Mesendoderm (in vitro differentiated cells): ENCODE results near the gene TREML1.

Experiments used
- DNase-seq: peaks from one replicate; pipeline ENCODE4 v3.0.0; 2013
- H2AK5ac ChIP-seq: 2 replicates; pipeline ENCODE4 v1.6.1; 2013; ENCODE audit warnings: low read length, inconsistent platforms
- H2BK120ac ChIP-seq: 2 replicates; pipeline ENCODE4 v1.6.1; 2013; ENCODE audit warnings: low read depth, mild to moderate bottlenecking, low read length, moderate library complexity, mixed read lengths
- H2BK15ac ChIP-seq: replicated peaks from 2 replicates; pipeline ENCODE4 v1.6.1; 2013; ENCODE audit warnings: low read depth, mild to moderate bottlenecking, moderate library complexity
- H2BK5ac ChIP-seq: 2 replicates; pipeline ENCODE4 v1.6.1; 2013; ENCODE audit warnings: low read length, inconsistent platforms
- H3K18ac ChIP-seq: 2 replicates; pipeline ENCODE4 v1.6.1; 2013; ENCODE audit warnings: mild to moderate bottlenecking, low read length, mixed read lengths
- H3K23ac ChIP-seq: one replicate; pipeline ENCODE4 v1.6.1; 2013; ENCODE audit warnings: low read length
- H3K27ac ChIP-seq: 2 replicates; pipeline ENCODE4 v1.5.1; 2013; ENCODE audit warnings: low read depth, mild to moderate bottlenecking, inconsistent platforms, low read length, moderate library complexity
- H3K27me3 ChIP-seq: 2 replicates; pipeline ENCODE4 v1.6.1; 2013; ENCODE audit warnings: low read length, control low read depth, mild to moderate bottlenecking, inconsistent platforms; ENCODE audit not compliant: insufficient read depth, poor library complexity
- H3K36me3 ChIP-seq: 2 replicates; pipeline ENCODE4 v1.6.1; 2013; ENCODE audit warnings: low read length, inconsistent platforms; ENCODE audit not compliant: control insufficient read depth, insufficient read depth
- H3K4ac ChIP-seq: one replicate; pipeline ENCODE4 v1.6.1; 2013; ENCODE audit warnings: low read depth, mild to moderate bottlenecking, low read length, moderate library complexity
- H3K4me1 ChIP-seq: 2 replicates; pipeline ENCODE4 v1.6.1; 2013; ENCODE audit warnings: low read depth, low read length, inconsistent platforms; ENCODE audit not compliant: control insufficient read depth
- H3K4me2 ChIP-seq: 2 replicates; pipeline ENCODE4 v1.6.1; 2013; ENCODE audit warnings: low read length
- H3K4me3 ChIP-seq: 2 replicates; pipeline ENCODE4 v1.5.1; 2013; ENCODE audit warnings: mild to moderate bottlenecking, low read length
- H3K56ac ChIP-seq: one replicate; pipeline ENCODE4 v1.6.1; 2013; ENCODE audit warnings: low read length
- H3K79me1 ChIP-seq: 2 replicates; pipeline ENCODE4 v1.6.1; 2013; ENCODE audit warnings: low read length, inconsistent platforms
- H3K79me2 ChIP-seq: 2 replicates; pipeline ENCODE4 v1.6.1; 2013; ENCODE audit warnings: mild to moderate bottlenecking, low read length; ENCODE audit not compliant: control insufficient read depth, insufficient read depth
- H3K9ac ChIP-seq: 2 replicates; pipeline ENCODE4 v1.6.1; 2013; ENCODE audit warnings: low read length, inconsistent platforms
- H4K5ac ChIP-seq: one replicate; pipeline ENCODE4 v1.6.1; 2013; ENCODE audit warnings: low read length
- H4K8ac ChIP-seq: one replicate; pipeline ENCODE4 v1.6.1; 2013; ENCODE audit warnings: low read depth, mild to moderate bottlenecking, control low read depth, low read length, moderate library complexity
- WGBS: extraction: QIAGEN DNeasy Blood & Tissue Kit; methylation state at CpG from one replicate; pipeline ENCODE4 v1.1.7; 2013; ENCODE audit warnings: low lambda C conversion rate, missing lambda C conversion rate; ENCODE audit not compliant: insufficient coverage; ENCODE audit errors: extremely low coverage; 5-methylcytosine and 5-hydroxymethylcytosine counted together

TREML1 gene

GRCh38 chr6:41111017-41111416 lies 43.1 kb downstream of the TREML1 start:
- no peak overlapping the region for H3K4ac ChIP-seq
- H2BK120ac ChIP-seq = no peak overlapping the region
- no peak overlapping the region for H4K5ac ChIP-seq
- H2AK5ac ChIP-seq = no peak overlapping the region
- no peak overlapping the region for H3K27ac ChIP-seq
- no peak overlapping the region for H3K4me2 ChIP-seq
- H3K27me3 ChIP-seq = no peaks in the 10 kb centered on the region
- H3K23ac ChIP-seq = no peak overlapping the region
- H3K18ac ChIP-seq = no peak overlapping the region
- no peak overlapping the region for H4K8ac ChIP-seq
- DNase-seq = no peak
- H2BK5ac ChIP-seq = no peak overlapping the region
- no peak overlapping the region for H3K56ac ChIP-seq
- no CpG with 5 or more reads among the region's 3 CpGs for WGBS
- no peaks in the 10 kb centered on the region for H3K79me1 ChIP-seq
- H3K36me3 ChIP-seq = no peaks in the 10 kb centered on the region
- H3K9ac ChIP-seq = no peak overlapping the region
- no peaks in the 10 kb centered on the region for H3K79me2 ChIP-seq
- no peak overlapping the region for H3K4me3 ChIP-seq
- no peak overlapping the region for H2BK15ac ChIP-seq
- H3K4me1 ChIP-seq = no peaks in the 10 kb centered on the region

- peaks cover 1% of the 10 kb centered on the region for H3K36me3 ChIP-seq
- no peak overlapping the region for H2BK120ac ChIP-seq
- no peaks in the 10 kb centered on the region for H3K27me3 ChIP-seq
- H2AK5ac ChIP-seq = no peak overlapping the region
- WGBS = no CpG with 5 or more reads among the region's 3 CpGs
- H3K23ac ChIP-seq = no peak overlapping the region
- no peak overlapping the region for H4K5ac ChIP-seq
- H3K27ac ChIP-seq = no peak overlapping the region
- no peak overlapping the region for H3K18ac ChIP-seq
- H2BK15ac ChIP-seq = no peak overlapping the region
- no peak overlapping the region for H4K8ac ChIP-seq
- peaks cover 1% of the 10 kb centered on the region for H3K79me1 ChIP-seq
- no peak overlapping the region for H3K9ac ChIP-seq
- no peak overlapping the region for H3K4me3 ChIP-seq
- no peaks in the 10 kb centered on the region for H3K4me1 ChIP-seq
- DNase-seq = no peak
- no peak overlapping the region for H3K4ac ChIP-seq
- H3K79me2 ChIP-seq = no peaks in the 10 kb centered on the region
- no peak overlapping the region for H3K56ac ChIP-seq
- H3K4me2 ChIP-seq = no peak overlapping the region
- no peak overlapping the region for H2BK5ac ChIP-seq
Measured at GRCh38 chr6:41103847-41104246, 50.3 kb downstream of the TREML1 start.

- Histone ChIP-seq H3K18ac (no peak overlapping the region), H3K9ac (no peak overlapping the region), H3K27ac (no peak overlapping the region), H3K56ac (no peak overlapping the region), H3K4ac (no peak overlapping the region), H3K36me3 (peaks cover 13% of the 10 kb centered on the region), H2BK5ac (no peak overlapping the region), H3K4me2 (no peak overlapping the region), H4K5ac (no peak overlapping the region), H3K4me1 (no peaks in the 10 kb centered on the region), H4K8ac (no peak overlapping the region), H2BK120ac (no peak overlapping the region), H2BK15ac (no peak overlapping the region), H3K27me3 (no peaks in the 10 kb centered on the region), H2AK5ac (no peak overlapping the region), H3K23ac (no peak overlapping the region), H3K79me1 (peaks cover 1% of the 10 kb centered on the region), H3K79me2 (no peaks in the 10 kb centered on the region), H3K4me3 (no peak overlapping the region)
- DNase-seq = peak; percentile 93
- WGBS = no CpG with 5 or more reads among the region's 42 CpGs
Measured at GRCh38 chr6:41100871-41101287, 53.3 kb downstream of the TREML1 start.
